Activated B cell treated with CpG ODN at 0.5 μM for 24 hours (primary cell): Measurements from ENCODE around the gene SCGB1D4. TPM values are rescaled to one million over a fixed set of nuclear protein-coding genes. Genes with fewer than 3 reads are reported as not detected.
A peak's percentile ranks its signal among the peaks of the same experiment; 100 is the strongest.
"Not testable (repeated sequence)": the region's sequence is repeated elsewhere in the genome, so short reads cannot be mapped to it uniquely, and the experiment has no call there.

ENCODE experiments used
- ATAC-seq: fragments of 200-7000 bp; cut with Tn5 transposase; one replicate; pipeline ENCODE4 v1.10.0; 2021; ENCODE audit warnings: low read depth, mild to moderate bottlenecking, moderate library complexity
- CTCF ChIA-PET: fragments of 350-600 bp; sonication (Branson Sonifier 250); formaldehyde crosslinking; loops from one replicate; lab custom pipeline; 2021; ENCODE audit warnings: antibody characterized with exemption; lab: Charles Lee
- POLR2A ChIA-PET: fragments of 350-600 bp; sonication (Branson Sonifier 250); formaldehyde crosslinking; loops from one replicate; lab custom pipeline; 2021; ENCODE audit warnings: antibody characterized with exemption; lab: Charles Lee
- DNase-seq: peaks from one replicate; pipeline ENCODE4 v3.0.0; 2022
- H3K27ac Mint-ChIP-seq: one replicate; pipeline ENCODE4 v1.8.0; 2020; ENCODE audit warnings: mixed read lengths
- H3K27me3 Mint-ChIP-seq: one replicate; pipeline ENCODE4 v1.8.0; 2021; ENCODE audit warnings: mixed read lengths
- H3K36me3 Mint-ChIP-seq: one replicate; pipeline ENCODE4 v1.8.0; 2021; ENCODE audit warnings: low read depth, mixed read lengths
- H3K4me1 Mint-ChIP-seq: one replicate; pipeline ENCODE4 v1.8.0; 2021; ENCODE audit warnings: mixed read lengths
- H3K4me3 Mint-ChIP-seq: one replicate; pipeline ENCODE4 v1.8.0; 2020; ENCODE audit warnings: mild to moderate bottlenecking, mixed read lengths
- H3K9me3 Mint-ChIP-seq: one replicate; pipeline ENCODE4 v1.8.0; 2020; ENCODE audit warnings: mixed read lengths
- CTCF ChIP-seq: fragments of 200-600 bp; IDR thresholded peaks from one replicate; pipeline ENCODE4 v1.8.0; 2022; ENCODE audit warnings: antibody characterized with exemption, mild to moderate bottlenecking
- intact Hi-C: fragments of 100-400 bp; cut with micrococcal nuclease; formaldehyde crosslinking; loops from one replicate; pipeline ENCODE4 v1.15.1; 2024
- total RNA-seq: library from RNA; stranded (reverse); gene quantifications from 2 replicates; pipeline ENCODE4 v1.2.3, GENCODE V29; 2022

SCGB1D4 gene
- total RNA-seq, 1 donor from 2014 or later: not detected

DNA sequence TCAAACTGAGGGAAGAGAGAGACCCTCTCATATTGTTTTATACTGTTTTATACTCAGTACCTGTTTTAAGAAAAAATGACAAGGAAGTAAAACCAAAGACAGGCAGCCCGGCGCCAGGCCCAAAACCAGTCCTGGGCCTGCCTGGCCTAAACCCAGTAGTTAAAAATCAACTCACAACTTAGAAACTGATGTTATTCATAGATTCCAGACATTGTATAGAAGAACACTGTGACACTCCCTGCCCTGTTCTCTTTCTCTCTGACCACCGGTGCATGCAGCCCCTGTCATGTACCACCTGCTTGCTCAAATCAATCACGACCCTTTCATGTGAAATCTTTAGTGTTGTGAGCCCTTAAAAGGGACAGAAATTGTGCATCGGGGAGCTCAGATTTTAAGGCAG is 26.9 kb upstream of the SCGB1D4 start:
- peaks cover 14% of the 10 kb centered on the region for H3K27me3 Mint-ChIP-seq
- intact Hi-C loops, POLR2A ChIA-PET, DNase-seq, H3K36me3 Mint-ChIP-seq, ATAC-seq, H3K9me3 Mint-ChIP-seq, CTCF ChIA-PET, H3K27ac Mint-ChIP-seq, H3K4me1 Mint-ChIP-seq, H3K4me3 Mint-ChIP-seq: not testable (repeated sequence)

DNA sequence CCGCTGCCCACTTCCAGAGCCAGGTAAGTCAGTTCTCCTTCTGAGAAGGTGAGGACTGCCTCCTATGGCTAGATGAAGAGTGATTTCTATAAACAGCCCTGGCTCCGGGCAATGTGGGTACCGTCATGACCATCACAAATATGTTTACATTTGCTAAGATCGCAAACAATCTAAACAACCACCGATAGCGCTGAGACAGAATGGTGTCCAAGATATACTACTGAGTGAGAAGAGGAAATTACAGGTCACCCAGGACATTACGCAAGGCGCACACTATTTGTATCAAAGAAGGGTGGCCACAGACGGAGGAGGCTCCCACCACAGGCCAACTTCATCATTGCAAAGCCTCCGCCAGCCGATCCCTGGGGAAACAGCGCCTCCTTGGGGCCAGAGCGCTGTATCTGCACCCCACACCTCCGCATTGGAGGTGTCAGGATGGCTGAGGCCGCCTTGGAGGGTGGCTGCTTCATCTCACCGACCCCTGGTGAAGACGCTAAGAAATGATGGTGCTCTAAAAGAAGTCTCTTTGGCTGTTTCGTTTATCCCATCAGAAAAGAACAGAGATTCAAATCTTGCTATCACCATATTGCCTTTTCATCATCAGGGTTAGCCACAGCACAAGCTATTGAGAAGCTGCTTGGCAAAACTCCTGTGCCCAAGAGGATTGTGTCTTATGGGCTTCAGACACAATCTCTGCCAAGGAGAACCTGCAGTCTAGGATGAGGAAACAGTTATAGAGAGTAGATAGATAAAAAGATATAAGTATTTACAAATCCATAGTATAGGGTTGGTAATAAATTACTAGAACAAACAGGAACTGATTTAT is 26.1 kb upstream of the SCGB1D4 start:
- Mint-ChIP-seq H3K27me3 (peaks cover 17% of the 10 kb centered on the region), H3K36me3 (no peaks in the 10 kb centered on the region), H3K4me3 (no peak overlapping the region), H3K27ac (no peak overlapping the region), H3K9me3 (no peaks in the 10 kb centered on the region), H3K4me1 (no peaks in the 10 kb centered on the region)
- TF ChIP-seq CTCF: no peak
- no peak for DNase-seq
- CTCF ChIA-PET: no interaction called here
- peak; percentile 58 for ATAC-seq
- intact Hi-C loops: no loop called here
- POLR2A ChIA-PET: no interaction called here

GRCh38 chr11:62322524-62322923 is 23.6 kb upstream of the SCGB1D4 start:
- DNase-seq (no peak), ATAC-seq (no peak)
- H3K27ac Mint-ChIP-seq: no peak overlapping the region
- intact Hi-C loops: no loop called here
- no peaks in the 10 kb centered on the region for H3K4me1 Mint-ChIP-seq
- no peaks in the 10 kb centered on the region for H3K36me3 Mint-ChIP-seq
- ChIA-PET POLR2A (no interaction called here), CTCF (interaction anchor here (1.8 kb wide), 1 partner anchor 12 kb away, joined by 4 read pairs; no protein-coding TSS in a partner anchor)
- peaks cover 8% of the 10 kb centered on the region for H3K27me3 Mint-ChIP-seq
- TF ChIP-seq CTCF: no peak
- no peaks in the 10 kb centered on the region for H3K9me3 Mint-ChIP-seq
- no peak overlapping the region for H3K4me3 Mint-ChIP-seq

GRCh38 chr11:62315431-62315830 is 16.6 kb upstream of the SCGB1D4 start:
- intact Hi-C loops: no loop called here

GRCh38 chr11:62309991-62310390 is 11.1 kb upstream of the SCGB1D4 start:
- Mint-ChIP-seq H3K4me1 (peaks cover 12% of the 10 kb centered on the region), H3K27ac (no peak overlapping the region), H3K27me3 (peaks cover 53% of the 10 kb centered on the region), H3K9me3 (peaks cover 6% of the 10 kb centered on the region), H3K36me3 (no peaks in the 10 kb centered on the region), H3K4me3 (no peak overlapping the region)
- intact Hi-C loops: no loop called here
- DNase-seq (no peak), ATAC-seq (no peak)
- CTCF ChIA-PET: interaction anchor here (0.8 to 2.4 kb wide), 6 partner anchors 12 to 513 kb away, joined by 3 to 17 read pairs (median 4); no protein-coding TSS in a partner anchor
- POLR2A ChIA-PET: no interaction called here
- TF ChIP-seq CTCF: no peak

More at GRCh38 chr11:62315431-62315830, 16.6 kb upstream of the SCGB1D4 start:
- Mint-ChIP-seq H3K27me3 (peaks cover 39% of the 10 kb centered on the region), H3K9me3 (no peaks in the 10 kb centered on the region), H3K27ac (no peak overlapping the region), H3K36me3 (no peaks in the 10 kb centered on the region), H3K4me3 (no peak overlapping the region), H3K4me1 (peaks cover 12% of the 10 kb centered on the region)
- ChIA-PET CTCF (interaction anchor here (1.2 kb wide), 1 partner anchor 24 kb away, joined by 3 read pairs; no protein-coding TSS in a partner anchor), POLR2A (interaction anchor here (0.6 kb wide), 1 partner anchor 22 kb away, joined by 3 read pairs; no protein-coding TSS in a partner anchor)
- TF ChIP-seq CTCF: no peak
- DNase-seq (no peak), ATAC-seq (no peak)
